H9 (cell line): Measurements from ENCODE around the gene TFAP2C. TPM values are rescaled to one million over a fixed set of nuclear protein-coding genes. Genes with fewer than 3 reads are reported as not detected.

Experiments
- DNase-seq: peaks from one replicate; pipeline ENCODE4 v3.0.0-alpha.2; 2017
- H2AFZ ChIP-seq: one replicate; pipeline ENCODE4 v1.6.1; 2013; ENCODE audit warnings: mild to moderate bottlenecking, low read length, control low read depth, moderate library complexity
- H2AK5ac ChIP-seq: 2 replicates; pipeline ENCODE4 v1.6.1; 2013; ENCODE audit warnings: low read length, control low read depth, mixed read lengths; ENCODE audit not compliant: insufficient read length
- H2BK120ac ChIP-seq: one replicate; pipeline ENCODE4 v1.6.1; 2013; ENCODE audit warnings: low read depth, mild to moderate bottlenecking, low read length, control low read depth, inconsistent platforms; ENCODE audit not compliant: poor library complexity, severe bottlenecking
- H2BK12ac ChIP-seq: 2 replicates; pipeline ENCODE4 v1.6.1; 2013; ENCODE audit warnings: low read length, control low read depth, mixed read lengths, low read depth; ENCODE audit not compliant: insufficient read length
- H2BK15ac ChIP-seq: 2 replicates; pipeline ENCODE4 v1.6.1; 2013; ENCODE audit warnings: low read depth, low read length, control low read depth
- H2BK20ac ChIP-seq: one replicate; pipeline ENCODE4 v1.6.1; 2013; ENCODE audit warnings: low read depth, mild to moderate bottlenecking, low read length, control low read depth, inconsistent platforms; ENCODE audit not compliant: poor library complexity, severe bottlenecking
- H2BK5ac ChIP-seq: 2 replicates; pipeline ENCODE4 v1.6.1; 2013; ENCODE audit warnings: low read length, control low read depth, mixed read lengths; ENCODE audit not compliant: insufficient read length
- H3K14ac ChIP-seq: 2 replicates; pipeline ENCODE4 v1.6.1; 2013; ENCODE audit warnings: low read length, control low read depth; ENCODE audit not compliant: insufficient read depth
- H3K18ac ChIP-seq: 2 replicates; pipeline ENCODE4 v1.6.1; 2013; ENCODE audit warnings: low read depth, mild to moderate bottlenecking, mixed read lengths, low read length, control low read depth; ENCODE audit not compliant: insufficient read length
- H3K23ac ChIP-seq: 2 replicates; pipeline ENCODE4 v1.6.1; 2013; ENCODE audit warnings: low read length, control low read depth, mixed read lengths, low read depth; ENCODE audit not compliant: insufficient read length
- H3K23me2 ChIP-seq: 2 replicates; pipeline ENCODE4 v1.6.1; 2013; ENCODE audit warnings: low read depth, mild to moderate bottlenecking, mixed read lengths, low read length, control low read depth; ENCODE audit not compliant: insufficient read length, poor library complexity, severe bottlenecking
- H3K27ac ChIP-seq: 2 replicates; pipeline ENCODE4 v1.5.1; 2013; ENCODE audit warnings: low read length, control low read depth, mixed read lengths, low read depth; ENCODE audit not compliant: insufficient read length
- H3K27me3 ChIP-seq: 2 replicates; pipeline ENCODE4 v1.6.1; 2013; ENCODE audit warnings: low read length, control low read depth, inconsistent platforms; ENCODE audit not compliant: insufficient read depth
- H3K4ac ChIP-seq: 2 replicates; pipeline ENCODE4 v1.6.1; 2013; ENCODE audit warnings: low read depth, mild to moderate bottlenecking, control low read depth, inconsistent platforms, low read length, moderate library complexity
- H3K4me1 ChIP-seq: 2 replicates; pipeline ENCODE4 v1.6.1; 2013; ENCODE audit warnings: low read length, control low read depth, inconsistent platforms; ENCODE audit not compliant: insufficient read depth
- H3K4me2 ChIP-seq: 2 replicates; pipeline ENCODE4 v1.6.1; 2013; ENCODE audit warnings: low read length, control low read depth, mixed read lengths; ENCODE audit not compliant: insufficient read length, insufficient read depth
- H3K56ac ChIP-seq: 2 replicates; pipeline ENCODE4 v1.6.1; 2013; ENCODE audit warnings: low read depth, mild to moderate bottlenecking, mixed read lengths, low read length, control low read depth; ENCODE audit not compliant: insufficient read length
- H3K79me1 ChIP-seq: 2 replicates; pipeline ENCODE4 v1.6.1; 2013; ENCODE audit warnings: low read depth, mild to moderate bottlenecking, moderate library complexity, low read length, control low read depth, inconsistent platforms; ENCODE audit not compliant: insufficient read depth, poor library complexity, severe bottlenecking
- H3K79me2 ChIP-seq: 2 replicates; pipeline ENCODE4 v1.6.1; 2013; ENCODE audit warnings: low read length, control low read depth, inconsistent platforms; ENCODE audit not compliant: insufficient read depth
- H3K9ac ChIP-seq: 2 replicates; pipeline ENCODE4 v1.6.1; 2013; ENCODE audit warnings: low read length, control low read depth, mixed read lengths; ENCODE audit not compliant: insufficient read length; ENCODE audit errors: extremely low read depth
- H3K9me3 ChIP-seq: one replicate; pipeline ENCODE4 v1.6.1; 2013; ENCODE audit warnings: low read depth, low read length, inconsistent platforms; ENCODE audit not compliant: control insufficient read depth
- H3T11ph ChIP-seq: one replicate; pipeline ENCODE4 v1.6.1; 2013; ENCODE audit warnings: mild to moderate bottlenecking, low read length, control low read depth, inconsistent platforms
- H4K20me1 ChIP-seq: one replicate; pipeline ENCODE4 v1.6.1; 2013; ENCODE audit not compliant: control insufficient read depth, insufficient read length, insufficient read depth
- H4K5ac ChIP-seq: 2 replicates; pipeline ENCODE4 v1.6.1; 2013; ENCODE audit warnings: low read depth, mild to moderate bottlenecking, mixed read lengths, low read length, control low read depth; ENCODE audit not compliant: insufficient read length
- H4K8ac ChIP-seq: replicated peaks from 2 replicates; pipeline ENCODE4 v1.6.1; 2013; ENCODE audit warnings: low read length, control low read depth, mixed read lengths, low read depth; ENCODE audit not compliant: insufficient read length
- H4K91ac ChIP-seq: 2 replicates; pipeline ENCODE4 v1.6.1; 2013; ENCODE audit warnings: low read depth, mild to moderate bottlenecking, moderate library complexity, mixed read lengths, low read length, control low read depth; ENCODE audit not compliant: insufficient read length
- H3K27ac Mint-ChIP-seq, 3 experiments: 2 replicates in 2 of 3; 3 replicates in 1 of 3; pipeline ENCODE4 v1.8.0; 2020 to 2021; ENCODE audit warnings: mixed read lengths in 3 of 3, mild to moderate bottlenecking in 1 of 3, moderate library complexity in 1 of 3
- H3K27me3 Mint-ChIP-seq: 2 replicates; pipeline ENCODE4 v1.8.0; 2021; ENCODE audit warnings: low read depth, mild to moderate bottlenecking, moderate library complexity, mixed read lengths
- H3K36me3 Mint-ChIP-seq, 3 experiments: 2 replicates in 2 of 3; 3 replicates in 1 of 3; pipeline ENCODE4 v1.8.0; 2020 to 2021; ENCODE audit warnings: low read depth in 3 of 3, mixed read lengths in 3 of 3; ENCODE audit not compliant: insufficient read depth in 1 of 3
- H3K4me1 Mint-ChIP-seq, 2 experiments: 2 replicates each; pipeline ENCODE4 v1.8.0; 2020; ENCODE audit warnings: mixed read lengths in 2 of 2
- H3K4me3 Mint-ChIP-seq, 2 experiments: 2 replicates in 1 of 2; 3 replicates in 1 of 2; pipeline ENCODE4 v1.8.0; 2020 to 2021; ENCODE audit warnings: mild to moderate bottlenecking in 2 of 2, mixed read lengths in 2 of 2, moderate library complexity in 1 of 2
- H3K9me3 Mint-ChIP-seq, 2 experiments: 2 replicates in 1 of 2; 3 replicates in 1 of 2; pipeline ENCODE4 v1.8.0; 2020; ENCODE audit warnings: mild to moderate bottlenecking in 2 of 2, mixed read lengths in 2 of 2, moderate library complexity in 1 of 2
- WGBS: extraction: QIAGEN DNeasy Blood & Tissue Kit; methylation state at CpG from one replicate; pipeline ENCODE4 v1.1.7; 2013; ENCODE audit warnings: missing lambda C conversion rate, low lambda C conversion rate, mixed read lengths; ENCODE audit not compliant: insufficient read length; ENCODE audit errors: extremely low coverage; 5-methylcytosine and 5-hydroxymethylcytosine counted together
- total RNA-seq: library from RNA; stranded (reverse); gene quantifications from 2 replicates; pipeline ENCODE4 v1.2.1, GENCODE V29; 2021
- TF ChIP-seq, protein P1 (sequence below): fragments of 200-600 bp; sonication (generic); conservative IDR thresholded peaks from 3 replicates; pipeline ENCODE4 v1.8.0; 2021; ENCODE audit warnings: antibody characterized with exemption, mild to moderate bottlenecking

TFAP2C gene
- total RNA-seq, 1 experiment from 2014 or later: 24.3 TPM

DNA sequence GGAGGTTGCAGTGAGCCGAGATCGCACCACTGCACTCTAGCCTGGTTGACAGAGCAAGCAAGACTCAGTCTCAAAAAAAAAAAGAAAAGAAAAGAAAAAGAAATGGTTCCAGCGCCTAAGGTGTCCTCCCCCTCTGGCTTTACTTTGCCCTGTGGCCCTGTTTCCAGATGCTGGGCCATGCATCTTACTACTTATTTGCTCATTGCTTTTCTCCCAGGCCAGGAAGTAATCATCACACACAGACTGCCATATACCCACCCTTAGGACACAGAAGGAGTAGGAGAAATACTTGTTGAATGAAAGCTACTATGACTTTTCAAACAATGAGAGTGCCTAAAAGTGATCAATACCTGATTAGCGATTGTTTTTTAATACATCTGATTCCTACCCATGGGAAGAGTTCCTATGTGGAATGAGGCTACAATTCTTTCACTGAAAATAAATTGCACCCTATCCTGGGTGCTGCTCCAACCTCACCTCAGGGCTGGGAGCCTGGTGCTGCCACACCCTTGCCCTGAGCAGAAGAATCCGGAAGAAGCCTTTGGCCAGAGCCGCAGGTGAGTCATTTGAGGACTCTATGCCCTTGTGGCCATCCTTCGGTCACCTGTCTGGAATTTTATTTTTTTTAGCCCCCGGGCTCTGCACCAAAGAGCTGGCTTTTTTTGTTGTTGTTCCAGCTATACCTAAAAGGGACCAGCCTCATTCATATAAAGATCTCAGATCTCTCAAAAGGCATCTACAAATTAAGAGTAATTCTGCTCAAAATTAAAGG, 22.7 kb upstream of the TFAP2C start:
- Histone ChIP-seq H2BK120ac (no peak overlapping the region), H3K27ac (no peak overlapping the region), H3K27me3 (no peaks in the 10 kb centered on the region), H3K4me1 (no peaks in the 10 kb centered on the region), H2BK15ac (no peak overlapping the region), H2BK12ac (no peak overlapping the region), H4K91ac (no peak overlapping the region), H3K56ac (no peak overlapping the region), H4K5ac (no peak overlapping the region), H2BK5ac (no peak overlapping the region), H3K4me2 (no peak overlapping the region), H3K23ac (no peak overlapping the region), H3K79me2 (no peaks in the 10 kb centered on the region), H4K20me1 (no peaks in the 10 kb centered on the region), H2AK5ac (no peak overlapping the region), H2AFZ (no peak overlapping the region), H3K4ac (no peak overlapping the region), H3K9ac (no peak overlapping the region), H3T11ph (no peak overlapping the region), H4K8ac (no peak overlapping the region), H3K23me2 (no peaks in the 10 kb centered on the region), H3K18ac (no peak overlapping the region), H2BK20ac (no peak overlapping the region), H3K79me1 (no peaks in the 10 kb centered on the region), H3K14ac (no peak overlapping the region), H3K9me3 (no peaks in the 10 kb centered on the region)
- TF ChIP-seq, protein P1, sequence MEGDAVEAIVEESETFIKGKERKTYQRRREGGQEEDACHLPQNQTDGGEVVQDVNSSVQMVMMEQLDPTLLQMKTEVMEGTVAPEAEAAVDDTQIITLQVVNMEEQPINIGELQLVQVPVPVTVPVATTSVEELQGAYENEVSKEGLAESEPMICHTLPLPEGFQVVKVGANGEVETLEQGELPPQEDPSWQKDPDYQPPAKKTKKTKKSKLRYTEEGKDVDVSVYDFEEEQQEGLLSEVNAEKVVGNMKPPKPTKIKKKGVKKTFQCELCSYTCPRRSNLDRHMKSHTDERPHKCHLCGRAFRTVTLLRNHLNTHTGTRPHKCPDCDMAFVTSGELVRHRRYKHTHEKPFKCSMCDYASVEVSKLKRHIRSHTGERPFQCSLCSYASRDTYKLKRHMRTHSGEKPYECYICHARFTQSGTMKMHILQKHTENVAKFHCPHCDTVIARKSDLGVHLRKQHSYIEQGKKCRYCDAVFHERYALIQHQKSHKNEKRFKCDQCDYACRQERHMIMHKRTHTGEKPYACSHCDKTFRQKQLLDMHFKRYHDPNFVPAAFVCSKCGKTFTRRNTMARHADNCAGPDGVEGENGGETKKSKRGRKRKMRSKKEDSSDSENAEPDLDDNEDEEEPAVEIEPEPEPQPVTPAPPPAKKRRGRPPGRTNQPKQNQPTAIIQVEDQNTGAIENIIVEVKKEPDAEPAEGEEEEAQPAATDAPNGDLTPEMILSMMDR: no peak
- H3K4me1 Mint-ChIP-seq: peaks cover 14 to 18% of the 10 kb centered on the region in 2 experiments
- H3K27me3 Mint-ChIP-seq: peaks cover 4% of the 10 kb centered on the region
- no peaks in the 10 kb centered on the region for H3K36me3 Mint-ChIP-seq
- H3K27ac Mint-ChIP-seq: no peak overlapping the region
- no CpG with 5 or more reads among the region's 8 CpGs for WGBS
- no peak for DNase-seq
- no peak overlapping the region for H3K4me3 Mint-ChIP-seq
- H3K9me3 Mint-ChIP-seq: no peaks in the 10 kb centered on the region
